Psoas muscle (tissue), 8 donors: ENCODE data around the gene TSSK3. TPM values are rescaled to one million over a fixed set of nuclear protein-coding genes. Genes with fewer than 3 reads are reported as not detected.

ENCODE experiments used
- ATAC-seq, 4 donors: fragments of 200-7000 bp; cut with Tn5 transposase; one replicate each; pipeline ENCODE4 v1.9.1; 2020; ENCODE audit warnings: moderate library complexity in 3 of 4, mild to moderate bottlenecking in 2 of 4
- DNase-seq, 2 donors: peaks; one replicate each; pipeline ENCODE4 v3.0.0-alpha.2; 2020
- H3K27ac ChIP-seq: fragments of 200-600 bp; one replicate; pipeline ENCODE4 v1.8.0; 2022
- H3K27me3 ChIP-seq, 3 donors: fragments of 200-600 bp in 1 of 3; one replicate each; pipeline versions ENCODE4 v1.6.1 to v1.8.0; 2013 to 2022; ENCODE audit warnings: low read length in 2 of 3, mild to moderate bottlenecking in 2 of 3, moderate library complexity in 1 of 3; ENCODE audit not compliant: insufficient read depth in 3 of 3
- H3K36me3 ChIP-seq, 2 donors: fragments of 200-600 bp in 1 of 2; one replicate each; pipeline versions ENCODE4 v1.6.1 to v1.8.0; 2013 to 2022; ENCODE audit warnings: low read depth in 1 of 2, mild to moderate bottlenecking in 1 of 2, moderate library complexity in 1 of 2; ENCODE audit not compliant: insufficient read depth in 1 of 2
- H3K4me1 ChIP-seq: fragments of 200-600 bp; one replicate; pipeline ENCODE4 v1.8.0; 2022
- H3K4me3 ChIP-seq: fragments of 200-600 bp; one replicate; pipeline ENCODE4 v1.8.0; 2022; ENCODE audit warnings: mild to moderate bottlenecking
- H3K9me3 ChIP-seq: fragments of 200-600 bp; one replicate; pipeline ENCODE4 v1.8.0; 2022
- WGBS, 3 donors: extraction: QIAGEN DNeasy Blood & Tissue Kit; methylation state at CpG; one replicate each; pipeline versions ENCODE4 v1.1.6 to v1.1.7; 2013; 5-methylcytosine and 5-hydroxymethylcytosine counted together
- intact Hi-C, 2 donors: fragments of 100-400 bp; cut with DNase I; formaldehyde crosslinking; loops; one replicate each; pipeline versions ENCODE4 v1.11.0 to v1.14.2; 2022
- polyA plus RNA-seq, 3 donors: library from polyadenylated mRNA; stranded (reverse); fragments of 200-250 nt; gene quantifications; one replicate each; pipeline ENCODE4 v1.2.3, GENCODE V29; 2013
- total RNA-seq, 4 donors: library from RNA; stranded (reverse); fragmentation: NEBNext Ultra II Directional in 2 of 4; extraction: Animal tissue kit (Norgen Biotek cat#: 25700) in 2 of 4; gene quantifications; one replicate each; pipeline versions ENCODE4 v1.2.1 to v1.2.4, GENCODE V29; 2021 to 2023
- TF ChIP-seq, protein P1 (sequence below): fragments of 200-600 bp; IDR thresholded peaks from one replicate; pipeline ENCODE4 v1.8.0; 2022; ENCODE audit warnings: antibody characterized with exemption
- donor health status: healthy with polysubstance abuse.
- donor health status: DM: no; HTN: no; CAD: no; lungs with moderate emphysema.
- donor health status: Bipolar disorder and iron deficiency.
- donor health status: healthy.
- donor health status: DM: yes; HTN: yes; CAD: no.
- donor health status: DM: no; HTN: no; CAD: no.
- donor health status: DM: no; HTN: no; CAD: no.
- donor health status: DM: yes; HTN: yes; CAD: no.

Gene TSSK3
- total and polyA plus RNA-seq, 7 donors, result 0.10 to 4.0 (median 0.80) TPM; not detected in 3

DNA sequence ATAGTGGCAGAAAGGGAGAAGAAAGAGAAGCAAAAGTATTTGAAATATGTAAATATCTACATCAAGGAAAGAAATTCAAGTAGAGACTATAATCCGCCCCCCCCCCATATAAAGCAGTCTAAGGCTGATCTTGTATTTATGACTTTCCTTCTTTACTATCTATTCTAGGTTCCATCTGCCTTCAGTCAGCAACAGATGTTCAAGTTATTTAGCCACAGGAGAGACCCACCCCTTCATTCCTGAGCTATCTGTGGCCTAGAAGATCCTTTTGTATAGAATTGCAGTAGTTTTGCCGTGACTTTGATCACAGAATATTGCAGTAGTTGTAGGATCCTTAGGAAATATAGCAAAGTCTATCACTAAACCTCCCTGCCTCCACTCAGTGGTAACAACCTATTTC lies 42.6 kb downstream of the TSSK3 start:
- ATAC-seq, result no peak
- no peak for DNase-seq
- TF ChIP-seq, protein P1, sequence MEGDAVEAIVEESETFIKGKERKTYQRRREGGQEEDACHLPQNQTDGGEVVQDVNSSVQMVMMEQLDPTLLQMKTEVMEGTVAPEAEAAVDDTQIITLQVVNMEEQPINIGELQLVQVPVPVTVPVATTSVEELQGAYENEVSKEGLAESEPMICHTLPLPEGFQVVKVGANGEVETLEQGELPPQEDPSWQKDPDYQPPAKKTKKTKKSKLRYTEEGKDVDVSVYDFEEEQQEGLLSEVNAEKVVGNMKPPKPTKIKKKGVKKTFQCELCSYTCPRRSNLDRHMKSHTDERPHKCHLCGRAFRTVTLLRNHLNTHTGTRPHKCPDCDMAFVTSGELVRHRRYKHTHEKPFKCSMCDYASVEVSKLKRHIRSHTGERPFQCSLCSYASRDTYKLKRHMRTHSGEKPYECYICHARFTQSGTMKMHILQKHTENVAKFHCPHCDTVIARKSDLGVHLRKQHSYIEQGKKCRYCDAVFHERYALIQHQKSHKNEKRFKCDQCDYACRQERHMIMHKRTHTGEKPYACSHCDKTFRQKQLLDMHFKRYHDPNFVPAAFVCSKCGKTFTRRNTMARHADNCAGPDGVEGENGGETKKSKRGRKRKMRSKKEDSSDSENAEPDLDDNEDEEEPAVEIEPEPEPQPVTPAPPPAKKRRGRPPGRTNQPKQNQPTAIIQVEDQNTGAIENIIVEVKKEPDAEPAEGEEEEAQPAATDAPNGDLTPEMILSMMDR, result no peak
- Histone ChIP-seq H3K4me3 (no peak overlapping the region), H3K9me3 (no peaks in the 10 kb centered on the region), H3K27me3 (no peaks in the 10 kb centered on the region), H3K36me3 (no peaks in the 10 kb centered on the region), H3K27ac (no peak overlapping the region), H3K4me1 (no peaks in the 10 kb centered on the region)
- WGBS, 3 donors, result 48 to 53% (median 50%) methylated on average over 2 of the region's 2 CpGs
- intact Hi-C loops, result loop anchor here (5.0 to 10.0 kb wide), 2 partner anchors 212 to 370 kb away; no protein-coding TSS in a partner anchor

DNA sequence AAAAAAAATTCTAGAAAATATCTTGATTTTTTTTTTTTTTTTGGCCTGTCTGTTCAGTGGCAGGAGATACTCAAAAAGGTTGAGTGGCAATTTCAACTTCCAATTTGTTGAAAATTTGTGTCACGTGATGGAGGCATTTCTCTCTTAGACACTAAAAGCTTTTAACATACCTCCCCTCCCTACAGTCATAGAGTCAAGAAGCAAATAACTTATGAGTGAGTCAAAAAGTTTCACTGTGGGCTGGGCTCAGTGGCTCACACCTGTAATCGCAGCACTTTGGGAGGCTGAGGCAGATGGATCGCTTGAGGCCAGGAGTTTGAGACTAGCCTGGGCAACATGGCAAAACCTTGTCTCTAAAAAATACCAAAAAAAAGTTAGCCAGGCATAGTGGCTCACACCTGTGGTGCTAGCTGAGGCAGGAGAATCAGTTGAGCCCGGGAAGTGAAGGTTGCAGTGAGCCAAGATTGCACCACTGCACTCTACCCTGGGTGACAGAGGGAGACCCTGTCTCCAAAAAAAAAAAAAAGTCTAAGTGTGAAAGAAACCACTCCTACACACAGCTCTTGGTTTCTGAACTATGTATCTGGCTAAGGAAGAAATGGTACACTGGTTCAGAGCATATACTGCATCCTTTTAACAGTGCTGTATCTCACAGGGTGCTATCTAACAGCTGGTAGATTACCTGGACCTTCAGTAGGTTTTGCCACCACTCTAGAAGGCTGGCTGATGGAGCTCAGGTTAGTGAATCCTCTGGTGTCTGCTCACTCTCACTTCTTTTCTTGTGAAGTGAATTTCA lies 43.5 kb downstream of the TSSK3 start:
- ATAC-seq (no peak), DNase-seq (no peak)
- no peaks in the 10 kb centered on the region for H3K4me1 ChIP-seq
- WGBS, 3 donors, result 90 to 93% (median 91%) methylated on average over 4 of the region's 4 CpGs
- H3K27ac ChIP-seq, result no peak overlapping the region
- no peaks in the 10 kb centered on the region for H3K36me3 ChIP-seq
- intact Hi-C loops, result loop anchor here in 1 of 2 donors (10.0 kb wide), 1 partner anchor 369 kb away; no protein-coding TSS in a partner anchor
- no peak overlapping the region for H3K4me3 ChIP-seq
- no peaks in the 10 kb centered on the region for H3K27me3 ChIP-seq
- no peaks in the 10 kb centered on the region for H3K9me3 ChIP-seq
- TF ChIP-seq, protein P1, result no peak

DNA sequence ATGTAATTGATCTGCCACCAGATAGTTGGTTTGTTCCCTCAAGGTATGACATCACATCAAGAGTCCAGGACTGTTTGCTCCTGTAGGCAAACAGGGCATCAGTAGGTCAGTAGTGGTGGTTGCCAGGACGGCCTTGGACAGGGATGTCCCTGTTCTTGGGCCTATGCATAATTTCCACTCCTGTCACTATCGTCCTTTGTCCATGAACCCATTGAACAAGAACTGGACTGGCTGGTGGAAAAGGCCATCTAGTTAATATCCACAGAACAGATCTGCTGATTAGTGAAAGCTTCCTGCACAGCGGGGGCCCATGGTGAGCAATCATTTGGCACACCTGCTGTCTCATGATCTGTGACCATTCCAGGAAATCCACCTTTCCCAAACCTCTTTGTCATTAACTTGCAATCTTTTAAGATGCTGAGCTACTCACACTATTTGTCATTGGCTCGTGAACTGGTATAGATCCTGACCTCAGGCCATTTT lies 44.3 kb downstream of the TSSK3 start:
- Histone ChIP-seq H3K36me3 (no peaks in the 10 kb centered on the region), H3K27ac (no peak overlapping the region), H3K27me3 (no peaks in the 10 kb centered on the region), H3K9me3 (no peaks in the 10 kb centered on the region), H3K4me3 (no peak overlapping the region), H3K4me1 (no peaks in the 10 kb centered on the region)
- no peak for ATAC-seq
- DNase-seq, result no peak
- intact Hi-C loops, result loop anchor here in 1 of 2 donors (10.0 kb wide), 1 partner anchor 368 kb away; no protein-coding TSS in a partner anchor
- TF ChIP-seq, protein P1, result no peak
- WGBS, 3 donors, result 81 to 87% (median 84%) methylated on average over 4 of the region's 4 CpGs

DNA sequence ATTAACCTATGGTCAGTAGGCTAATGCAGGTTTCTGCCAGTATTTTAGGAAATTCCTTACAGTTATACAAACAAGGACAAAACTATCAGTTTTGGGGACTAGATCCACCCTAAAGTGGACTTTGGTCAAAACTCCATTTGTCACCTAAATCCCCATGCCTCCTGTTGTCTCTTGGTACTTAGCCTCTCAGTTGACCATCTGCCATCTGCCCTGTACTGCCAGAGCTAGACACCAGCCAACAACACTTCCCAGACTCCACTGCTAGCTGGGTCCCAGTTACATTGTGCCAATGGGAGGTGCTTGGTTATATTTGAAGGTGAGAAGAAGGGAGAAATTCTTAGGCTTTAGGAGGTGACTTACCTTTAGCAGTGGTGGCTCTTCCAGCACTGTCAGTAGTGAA lies 48.9 kb downstream of the TSSK3 start:
- ATAC-seq (no peak), DNase-seq (no peak)
- intact Hi-C loops, result no loop called here
- Histone ChIP-seq H3K27me3 (no peaks in the 10 kb centered on the region), H3K27ac (no peak overlapping the region), H3K4me3 (no peak overlapping the region), H3K4me1 (no peaks in the 10 kb centered on the region), H3K36me3 (no peaks in the 10 kb centered on the region), H3K9me3 (peaks cover 7% of the 10 kb centered on the region)
- TF ChIP-seq, protein P1, result no peak
